Measurements from ENCODE around the gene TWF2.

TWF2 gene

GRCh38 chr3:52233108-52233591, 5.8 kb downstream of the TWF2 start:
- H3K9ac ChIP-seq (ENCODE audit: low read length): no peak overlapping the region

GRCh38 chr3:52232279-52233107, 6.5 kb downstream of the TWF2 start:
- H3K9ac ChIP-seq (ENCODE audit: low read length): no peak overlapping the region
- peaks cover 23% of the 10 kb centered on the region for H3K36me3 ChIP-seq (ENCODE audit: control insufficient read depth, insufficient read depth, low read length)

More at GRCh38 chr3:52233108-52233591, 5.8 kb downstream of the TWF2 start:
- peaks cover 23% of the 10 kb centered on the region for H3K36me3 ChIP-seq (ENCODE audit: control insufficient read depth, insufficient read depth, low read length)
- no peaks in the 10 kb centered on the region for H3K27me3 ChIP-seq (ENCODE audit: control insufficient read depth, insufficient read depth, low read length)
- H3K4me1 ChIP-seq (ENCODE audit: control insufficient read depth, insufficient read depth, low read length): peaks cover 20% of the 10 kb centered on the region
- no peak overlapping the region for H3K4me3 ChIP-seq (ENCODE audit: low read length)
- no peaks in the 10 kb centered on the region for H3K9me3 ChIP-seq (ENCODE audit: control insufficient read depth, low read length)

GRCh38 chr3:52231502-52232278, 7.3 kb downstream of the TWF2 start:
- H3K4me3 ChIP-seq (ENCODE audit: low read length): no peak overlapping the region
- H3K27me3 ChIP-seq (ENCODE audit: control insufficient read depth, insufficient read depth, low read length): no peaks in the 10 kb centered on the region
- H3K9me3 ChIP-seq (ENCODE audit: control insufficient read depth, low read length): no peaks in the 10 kb centered on the region
- peaks cover 6% of the 10 kb centered on the region for H3K4me1 ChIP-seq (ENCODE audit: control insufficient read depth, insufficient read depth, low read length)
- peaks cover 23% of the 10 kb centered on the region for H3K36me3 ChIP-seq (ENCODE audit: control insufficient read depth, insufficient read depth, low read length)
- H3K9ac ChIP-seq (ENCODE audit: low read length): no peak overlapping the region

More at GRCh38 chr3:52232279-52233107, 6.5 kb downstream of the TWF2 start:
- peaks cover 14% of the 10 kb centered on the region for H3K4me1 ChIP-seq (ENCODE audit: control insufficient read depth, insufficient read depth, low read length)
- H3K9me3 ChIP-seq (ENCODE audit: control insufficient read depth, low read length): no peaks in the 10 kb centered on the region
- H3K4me3 ChIP-seq (ENCODE audit: low read length): no peak overlapping the region
- H3K27me3 ChIP-seq (ENCODE audit: control insufficient read depth, insufficient read depth, low read length): no peaks in the 10 kb centered on the region

GRCh38 chr3:52230889-52231499, 8.0 kb downstream of the TWF2 start:
- H3K4me1 ChIP-seq (ENCODE audit: control insufficient read depth, insufficient read depth, low read length): no peaks in the 10 kb centered on the region

GRCh38 chr3:52230461-52230860, 8.5 kb downstream of the TWF2 start:
- Histone ChIP-seq H3K27me3 (ENCODE audit: control insufficient read depth, insufficient read depth, low read length) (no peaks in the 10 kb centered on the region), H3K4me1 (ENCODE audit: control insufficient read depth, insufficient read depth, low read length) (no peaks in the 10 kb centered on the region), H3K9me3 (ENCODE audit: control insufficient read depth, low read length) (no peaks in the 10 kb centered on the region), H3K9ac (ENCODE audit: low read length) (no peak overlapping the region), H3K36me3 (ENCODE audit: control insufficient read depth, insufficient read depth, low read length) (peaks cover 23% of the 10 kb centered on the region), H3K4me3 (ENCODE audit: low read length) (no peak overlapping the region)

More at GRCh38 chr3:52230889-52231499, 8.0 kb downstream of the TWF2 start:
- peaks cover 23% of the 10 kb centered on the region for H3K36me3 ChIP-seq (ENCODE audit: control insufficient read depth, insufficient read depth, low read length)
- H3K9me3 ChIP-seq (ENCODE audit: control insufficient read depth, low read length): no peaks in the 10 kb centered on the region
- H3K9ac ChIP-seq (ENCODE audit: low read length): no peak overlapping the region
- no peak overlapping the region for H3K4me3 ChIP-seq (ENCODE audit: low read length)
- no peaks in the 10 kb centered on the region for H3K27me3 ChIP-seq (ENCODE audit: control insufficient read depth, insufficient read depth, low read length)

GRCh38 chr3:52229656-52230055, 9.3 kb downstream of the TWF2 start:
- Histone ChIP-seq H3K4me1 (ENCODE audit: control insufficient read depth, insufficient read depth, low read length) (no peaks in the 10 kb centered on the region), H3K9ac (ENCODE audit: low read length) (no peak overlapping the region), H3K27me3 (ENCODE audit: control insufficient read depth, insufficient read depth, low read length) (no peaks in the 10 kb centered on the region), H3K36me3 (ENCODE audit: control insufficient read depth, insufficient read depth, low read length) (peaks cover 23% of the 10 kb centered on the region), H3K4me3 (ENCODE audit: low read length) (no peak overlapping the region), H3K9me3 (ENCODE audit: control insufficient read depth, low read length) (no peaks in the 10 kb centered on the region)

- no peak overlapping the region for H3K9ac ChIP-seq (ENCODE audit: low read length)
- H3K36me3 ChIP-seq (ENCODE audit: control insufficient read depth, insufficient read depth, low read length): peaks cover 17% of the 10 kb centered on the region
- H3K27me3 ChIP-seq (ENCODE audit: control insufficient read depth, insufficient read depth, low read length): no peaks in the 10 kb centered on the region
- no peaks in the 10 kb centered on the region for H3K4me1 ChIP-seq (ENCODE audit: control insufficient read depth, insufficient read depth, low read length)
- H3K4me3 ChIP-seq (ENCODE audit: low read length): no peak overlapping the region
- no peaks in the 10 kb centered on the region for H3K9me3 ChIP-seq (ENCODE audit: control insufficient read depth, low read length)
Observed at GRCh38 chr3:52228751-52229291, 10.1 kb downstream of the TWF2 start.

- no peaks in the 10 kb centered on the region for H3K4me1 ChIP-seq (ENCODE audit: control insufficient read depth, insufficient read depth, low read length)
- H3K9me3 ChIP-seq (ENCODE audit: control insufficient read depth, low read length): no peaks in the 10 kb centered on the region
- H3K27me3 ChIP-seq (ENCODE audit: control insufficient read depth, insufficient read depth, low read length): no peaks in the 10 kb centered on the region
- H3K9ac ChIP-seq (ENCODE audit: low read length): no peak overlapping the region
- H3K4me3 ChIP-seq (ENCODE audit: low read length): no peak overlapping the region
- peaks cover 17% of the 10 kb centered on the region for H3K36me3 ChIP-seq (ENCODE audit: control insufficient read depth, insufficient read depth, low read length)
Observed at GRCh38 chr3:52228266-52228665, 10.7 kb downstream of the TWF2 start.

- no peak overlapping the region for H3K4me3 ChIP-seq (ENCODE audit: low read length)
- no peaks in the 10 kb centered on the region for H3K4me1 ChIP-seq (ENCODE audit: control insufficient read depth, insufficient read depth, low read length)
- H3K9ac ChIP-seq (ENCODE audit: low read length): no peak overlapping the region
- H3K9me3 ChIP-seq (ENCODE audit: control insufficient read depth, low read length): no peaks in the 10 kb centered on the region
- H3K36me3 ChIP-seq (ENCODE audit: control insufficient read depth, insufficient read depth, low read length): peaks cover 17% of the 10 kb centered on the region
- H3K27me3 ChIP-seq (ENCODE audit: control insufficient read depth, insufficient read depth, low read length): no peaks in the 10 kb centered on the region
Observed at GRCh38 chr3:52227766-52228165, 11.2 kb downstream of the TWF2 start.

- peaks cover 17% of the 10 kb centered on the region for H3K36me3 ChIP-seq (ENCODE audit: control insufficient read depth, insufficient read depth, low read length)
- no peaks in the 10 kb centered on the region for H3K9me3 ChIP-seq (ENCODE audit: control insufficient read depth, low read length)
- H3K9ac ChIP-seq (ENCODE audit: low read length): no peak overlapping the region
- no peaks in the 10 kb centered on the region for H3K27me3 ChIP-seq (ENCODE audit: control insufficient read depth, insufficient read depth, low read length)
- H3K4me1 ChIP-seq (ENCODE audit: control insufficient read depth, insufficient read depth, low read length): no peaks in the 10 kb centered on the region
- no peak overlapping the region for H3K4me3 ChIP-seq (ENCODE audit: low read length)
Observed at GRCh38 chr3:52227117-52227516, 11.8 kb downstream of the TWF2 start.

- Histone ChIP-seq H3K27me3 (ENCODE audit: control insufficient read depth, insufficient read depth, low read length) (no peaks in the 10 kb centered on the region), H3K36me3 (ENCODE audit: control insufficient read depth, insufficient read depth, low read length) (peaks cover 17% of the 10 kb centered on the region), H3K4me1 (ENCODE audit: control insufficient read depth, insufficient read depth, low read length) (no peaks in the 10 kb centered on the region), H3K9me3 (ENCODE audit: control insufficient read depth, low read length) (no peaks in the 10 kb centered on the region), H3K9ac (ENCODE audit: low read length) (no peak overlapping the region), H3K4me3 (ENCODE audit: low read length) (no peak overlapping the region)
Observed at GRCh38 chr3:52226229-52226817, 12.6 kb downstream of the TWF2 start.
